Nephron progenitor cell (in vitro differentiated cells): ENCODE results near the gene MTG2.
A peak's percentile ranks its signal among the peaks of the same experiment; 100 is the strongest.

Source experiments
- DNase-seq: peaks from one replicate; pipeline ENCODE4 v3.0.0; 2021
- H3K27ac Mint-ChIP-seq: 2 replicates; pipeline ENCODE4 v1.8.0; 2021; ENCODE audit warnings: mild to moderate bottlenecking, moderate library complexity, mixed read lengths
- H3K27me3 Mint-ChIP-seq: 2 replicates; pipeline ENCODE4 v1.8.0; 2021; ENCODE audit warnings: mild to moderate bottlenecking, low read depth, mixed read lengths; ENCODE audit not compliant: poor library complexity
- H3K36me3 Mint-ChIP-seq: 2 replicates; pipeline ENCODE4 v1.8.0; 2021; ENCODE audit warnings: low read depth, mixed read lengths
- H3K4me1 Mint-ChIP-seq: 2 replicates; pipeline ENCODE4 v1.8.0; 2021; ENCODE audit warnings: mixed read lengths
- H3K4me3 Mint-ChIP-seq: 2 replicates; pipeline ENCODE4 v1.8.0; 2021; ENCODE audit warnings: mild to moderate bottlenecking, moderate library complexity, mixed read lengths
- H3K9me3 Mint-ChIP-seq: 2 replicates; pipeline ENCODE4 v1.8.0; 2021; ENCODE audit warnings: mild to moderate bottlenecking, moderate library complexity, mixed read lengths
- CTCF ChIP-seq: fragments of 200-600 bp; sonication (generic); IDR thresholded peaks from 2 replicates; pipeline ENCODE4 v1.5.0; 2021; ENCODE audit warnings: antibody characterized with exemption

Gene MTG2

GRCh38 chr20:62203378-62204030, 20.7 kb downstream of the MTG2 start:
- Mint-ChIP-seq H3K27ac (peak overlapping the region; percentile 19), H3K4me3 (no peak overlapping the region), H3K27me3 (peaks cover 5% of the 10 kb centered on the region), H3K36me3 (peaks cover 42% of the 10 kb centered on the region), H3K4me1 (peaks cover 16% of the 10 kb centered on the region), H3K9me3 (no peaks in the 10 kb centered on the region)
- no peak for TF ChIP-seq CTCF
- DNase-seq: no peak

GRCh38 chr20:62205618-62206387, 23.0 kb downstream of the MTG2 start:
- peaks cover 21% of the 10 kb centered on the region for H3K36me3 Mint-ChIP-seq
- DNase-seq: no peak
- H3K9me3 Mint-ChIP-seq: no peaks in the 10 kb centered on the region
- H3K4me3 Mint-ChIP-seq: no peak overlapping the region
- peaks cover 24% of the 10 kb centered on the region for H3K4me1 Mint-ChIP-seq
- peaks cover 13% of the 10 kb centered on the region for H3K27me3 Mint-ChIP-seq
- H3K27ac Mint-ChIP-seq: no peak overlapping the region
- TF ChIP-seq CTCF: no peak

GRCh38 chr20:62206388-62206775, 23.6 kb downstream of the MTG2 start:
- TF ChIP-seq CTCF: no peak
- no peaks in the 10 kb centered on the region for H3K9me3 Mint-ChIP-seq
- peaks cover 24% of the 10 kb centered on the region for H3K4me1 Mint-ChIP-seq
- H3K4me3 Mint-ChIP-seq: no peak overlapping the region
- no peak for DNase-seq
- H3K36me3 Mint-ChIP-seq: peaks cover 18% of the 10 kb centered on the region
- H3K27me3 Mint-ChIP-seq: peaks cover 18% of the 10 kb centered on the region
- no peak overlapping the region for H3K27ac Mint-ChIP-seq

GRCh38 chr20:62208061-62208794, 25.4 kb downstream of the MTG2 start:
- Mint-ChIP-seq H3K9me3 (no peaks in the 10 kb centered on the region), H3K4me3 (no peak overlapping the region), H3K36me3 (peaks cover 4% of the 10 kb centered on the region), H3K27ac (no peak overlapping the region), H3K27me3 (peaks cover 28% of the 10 kb centered on the region), H3K4me1 (peaks cover 20% of the 10 kb centered on the region)
- DNase-seq: no peak
- TF ChIP-seq CTCF: no peak

GRCh38 chr20:62208795-62209755, 26.2 kb downstream of the MTG2 start:
- peaks cover 14% of the 10 kb centered on the region for H3K4me1 Mint-ChIP-seq
- no peak overlapping the region for H3K4me3 Mint-ChIP-seq
- peaks cover 33% of the 10 kb centered on the region for H3K27me3 Mint-ChIP-seq
- no peak overlapping the region for H3K27ac Mint-ChIP-seq
- H3K9me3 Mint-ChIP-seq: no peaks in the 10 kb centered on the region
- H3K36me3 Mint-ChIP-seq: no peaks in the 10 kb centered on the region
- TF ChIP-seq CTCF: no peak
- DNase-seq: peak; percentile 44
